ENCODE results near the gene ACADS. TPM values are rescaled to one million over a fixed set of nuclear protein-coding genes. Genes with fewer than 3 reads are reported as not detected.

Gene ACADS
- total RNA-seq, 1 experiment from 2014 or later: 11.0 TPM

DNA sequence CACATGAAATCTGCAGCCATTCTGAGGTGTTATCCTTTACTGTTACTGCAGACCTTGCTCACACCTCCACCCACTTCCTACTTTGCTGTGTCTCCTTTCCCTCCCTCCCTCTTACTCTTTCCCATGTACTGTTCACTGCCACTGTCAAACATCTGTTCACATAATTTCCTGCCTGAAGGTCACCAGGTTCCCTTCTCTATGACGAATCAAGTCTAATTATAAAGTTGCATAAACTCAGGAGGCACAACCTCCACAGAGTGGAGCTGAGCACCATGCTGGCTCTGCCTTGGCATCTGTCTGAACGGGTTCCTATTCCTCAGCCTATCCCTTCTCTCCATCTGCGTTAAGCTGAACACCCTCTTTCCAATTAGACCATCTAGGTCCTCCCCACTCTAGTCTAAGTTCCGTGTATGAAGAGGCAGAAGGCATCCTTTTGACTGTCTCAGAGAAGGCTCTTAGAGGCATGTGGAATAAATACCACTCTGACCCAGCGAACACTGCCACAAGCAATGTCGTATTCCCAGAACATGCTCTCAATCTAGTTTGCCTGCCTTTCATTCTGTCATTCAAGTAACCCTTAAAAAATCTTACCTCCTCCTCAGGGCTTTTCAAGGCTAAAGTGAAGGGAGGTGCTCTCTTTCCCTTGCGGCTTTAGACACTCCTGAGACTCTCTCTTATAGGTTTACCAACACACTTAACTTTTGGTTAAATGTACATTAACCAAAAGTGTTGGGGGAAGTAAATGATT, 48.7 kb downstream of the ACADS start:
- no peaks in the 10 kb centered on the region; the same call in 1 of the 2 replicates for H3K36me3 Mint-ChIP-seq
- CTCF ChIA-PET: no interaction called here
- ATAC-seq (no peak), DNase-seq (ENCODE audit: low spot score) (no peak)
- peaks cover 12% of the 10 kb centered on the region for H3K4me1 Mint-ChIP-seq
- TF ChIP-seq NFYB (CRISPR knock-in tag; conservative IDR thresholded peaks at IDR 0.05; ENCODE audit: low read depth): no peak
- TF ChIP-seq NFE2L1 (CRISPR knock-in tag; IDR thresholded peaks at IDR 0.05): no peak
- no peak for TF ChIP-seq NFATC4 (CRISPR knock-in tag; IDR thresholded peaks at IDR 0.05)
- TF ChIP-seq, protein P1, sequence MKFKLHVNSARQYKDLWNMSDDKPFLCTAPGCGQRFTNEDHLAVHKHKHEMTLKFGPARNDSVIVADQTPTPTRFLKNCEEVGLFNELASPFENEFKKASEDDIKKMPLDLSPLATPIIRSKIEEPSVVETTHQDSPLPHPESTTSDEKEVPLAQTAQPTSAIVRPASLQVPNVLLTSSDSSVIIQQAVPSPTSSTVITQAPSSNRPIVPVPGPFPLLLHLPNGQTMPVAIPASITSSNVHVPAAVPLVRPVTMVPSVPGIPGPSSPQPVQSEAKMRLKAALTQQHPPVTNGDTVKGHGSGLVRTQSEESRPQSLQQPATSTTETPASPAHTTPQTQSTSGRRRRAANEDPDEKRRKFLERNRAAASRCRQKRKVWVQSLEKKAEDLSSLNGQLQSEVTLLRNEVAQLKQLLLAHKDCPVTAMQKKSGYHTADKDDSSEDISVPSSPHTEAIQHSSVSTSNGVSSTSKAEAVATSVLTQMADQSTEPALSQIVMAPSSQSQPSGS (CRISPR knock-in tag; IDR thresholded peaks at IDR 0.05; ENCODE audit: borderline replicate concordance, low read depth): no peak
- TF ChIP-seq, protein P2, sequence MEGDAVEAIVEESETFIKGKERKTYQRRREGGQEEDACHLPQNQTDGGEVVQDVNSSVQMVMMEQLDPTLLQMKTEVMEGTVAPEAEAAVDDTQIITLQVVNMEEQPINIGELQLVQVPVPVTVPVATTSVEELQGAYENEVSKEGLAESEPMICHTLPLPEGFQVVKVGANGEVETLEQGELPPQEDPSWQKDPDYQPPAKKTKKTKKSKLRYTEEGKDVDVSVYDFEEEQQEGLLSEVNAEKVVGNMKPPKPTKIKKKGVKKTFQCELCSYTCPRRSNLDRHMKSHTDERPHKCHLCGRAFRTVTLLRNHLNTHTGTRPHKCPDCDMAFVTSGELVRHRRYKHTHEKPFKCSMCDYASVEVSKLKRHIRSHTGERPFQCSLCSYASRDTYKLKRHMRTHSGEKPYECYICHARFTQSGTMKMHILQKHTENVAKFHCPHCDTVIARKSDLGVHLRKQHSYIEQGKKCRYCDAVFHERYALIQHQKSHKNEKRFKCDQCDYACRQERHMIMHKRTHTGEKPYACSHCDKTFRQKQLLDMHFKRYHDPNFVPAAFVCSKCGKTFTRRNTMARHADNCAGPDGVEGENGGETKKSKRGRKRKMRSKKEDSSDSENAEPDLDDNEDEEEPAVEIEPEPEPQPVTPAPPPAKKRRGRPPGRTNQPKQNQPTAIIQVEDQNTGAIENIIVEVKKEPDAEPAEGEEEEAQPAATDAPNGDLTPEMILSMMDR (IDR thresholded peaks at IDR 0.05): no peak
- no peak for TF ChIP-seq ZNF416 (CRISPR knock-in tag; IDR thresholded peaks at IDR 0.05)
- TF ChIP-seq, protein P3, sequence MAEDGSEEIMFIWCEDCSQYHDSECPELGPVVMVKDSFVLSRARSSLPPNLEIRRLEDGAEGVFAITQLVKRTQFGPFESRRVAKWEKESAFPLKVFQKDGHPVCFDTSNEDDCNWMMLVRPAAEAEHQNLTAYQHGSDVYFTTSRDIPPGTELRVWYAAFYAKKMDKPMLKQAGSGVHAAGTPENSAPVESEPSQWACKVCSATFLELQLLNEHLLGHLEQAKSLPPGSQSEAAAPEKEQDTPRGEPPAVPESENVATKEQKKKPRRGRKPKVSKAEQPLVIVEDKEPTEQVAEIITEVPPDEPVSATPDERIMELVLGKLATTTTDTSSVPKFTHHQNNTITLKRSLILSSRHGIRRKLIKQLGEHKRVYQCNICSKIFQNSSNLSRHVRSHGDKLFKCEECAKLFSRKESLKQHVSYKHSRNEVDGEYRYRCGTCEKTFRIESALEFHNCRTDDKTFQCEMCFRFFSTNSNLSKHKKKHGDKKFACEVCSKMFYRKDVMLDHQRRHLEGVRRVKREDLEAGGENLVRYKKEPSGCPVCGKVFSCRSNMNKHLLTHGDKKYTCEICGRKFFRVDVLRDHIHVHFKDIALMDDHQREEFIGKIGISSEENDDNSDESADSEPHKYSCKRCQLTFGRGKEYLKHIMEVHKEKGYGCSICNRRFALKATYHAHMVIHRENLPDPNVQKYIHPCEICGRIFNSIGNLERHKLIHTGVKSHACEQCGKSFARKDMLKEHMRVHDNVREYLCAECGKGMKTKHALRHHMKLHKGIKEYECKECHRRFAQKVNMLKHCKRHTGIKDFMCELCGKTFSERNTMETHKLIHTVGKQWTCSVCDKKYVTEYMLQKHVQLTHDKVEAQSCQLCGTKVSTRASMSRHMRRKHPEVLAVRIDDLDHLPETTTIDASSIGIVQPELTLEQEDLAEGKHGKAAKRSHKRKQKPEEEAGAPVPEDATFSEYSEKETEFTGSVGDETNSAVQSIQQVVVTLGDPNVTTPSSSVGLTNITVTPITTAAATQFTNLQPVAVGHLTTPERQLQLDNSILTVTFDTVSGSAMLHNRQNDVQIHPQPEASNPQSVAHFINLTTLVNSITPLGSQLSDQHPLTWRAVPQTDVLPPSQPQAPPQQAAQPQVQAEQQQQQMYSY (CRISPR knock-in tag; IDR thresholded peaks at IDR 0.05): no peak
- no peak for TF ChIP-seq ZNF219 (CRISPR knock-in tag; IDR thresholded peaks at IDR 0.05; ENCODE audit: borderline replicate concordance)
- no peak for TF ChIP-seq JAZF1 (CRISPR knock-in tag; IDR thresholded peaks at IDR 0.05)
- TF ChIP-seq IRF2 (CRISPR knock-in tag; IDR thresholded peaks at IDR 0.05; ENCODE audit: borderline replicate concordance, low read depth): no peak
- no peak for TF ChIP-seq MXD4 (CRISPR knock-in tag; IDR thresholded peaks at IDR 0.05; ENCODE audit: borderline replicate concordance)
- no peak for TF ChIP-seq ZNF138 (CRISPR knock-in tag; conservative IDR thresholded peaks at IDR 0.05)
- no peak for TF ChIP-seq TEAD4 (CRISPR knock-in tag; IDR thresholded peaks at IDR 0.05)
- TF ChIP-seq, protein P4, sequence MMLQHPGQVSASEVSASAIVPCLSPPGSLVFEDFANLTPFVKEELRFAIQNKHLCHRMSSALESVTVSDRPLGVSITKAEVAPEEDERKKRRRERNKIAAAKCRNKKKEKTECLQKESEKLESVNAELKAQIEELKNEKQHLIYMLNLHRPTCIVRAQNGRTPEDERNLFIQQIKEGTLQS (CRISPR knock-in tag; conservative IDR thresholded peaks at IDR 0.05): no peak
- POLR2A ChIA-PET: no interaction called here
- no peaks in the 10 kb centered on the region for H3K27me3 Mint-ChIP-seq (ENCODE audit: low read depth)
- no peak overlapping the region for H3K4me3 Mint-ChIP-seq
- H3K9me3 Mint-ChIP-seq: no peaks in the 10 kb centered on the region
- H3K27ac Mint-ChIP-seq: peak overlapping the region; percentile 4

DNA sequence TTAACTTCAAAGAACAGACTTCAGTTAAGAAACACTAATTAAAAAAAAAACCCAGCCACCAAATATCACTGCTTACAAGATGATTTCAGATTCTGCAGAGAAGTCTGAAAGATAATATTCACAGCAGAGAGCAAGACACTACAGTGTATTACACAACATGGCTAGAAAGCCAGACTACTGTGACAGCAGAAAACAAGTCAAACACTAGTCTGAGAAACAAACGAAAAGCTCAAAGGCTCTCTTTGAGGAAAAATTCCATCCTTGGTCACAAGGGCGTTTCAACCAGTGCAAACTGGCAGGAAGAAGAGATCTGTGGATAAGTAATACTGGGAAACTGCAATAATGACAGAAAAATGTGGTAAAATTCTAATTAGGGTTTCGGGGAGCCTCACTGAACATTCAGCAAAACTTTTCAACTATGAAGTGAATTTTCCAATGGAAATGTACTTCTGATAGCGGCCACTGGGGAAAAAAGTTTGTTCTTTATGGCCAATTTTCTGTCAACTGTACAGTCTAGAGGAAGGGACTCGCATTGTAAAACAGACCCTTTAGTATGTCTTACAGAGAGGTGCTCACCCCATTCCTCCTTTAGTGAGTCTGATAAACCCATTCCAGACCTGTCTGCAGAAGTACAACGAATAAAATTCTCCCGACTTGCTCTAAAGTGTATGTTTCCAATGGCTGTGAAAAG, 50.4 kb downstream of the ACADS start:
- ChIA-PET POLR2A (no interaction called here), CTCF (interaction anchor here (2.1 kb wide), 1 partner anchor 196 kb away, joined by 11 read pairs; no protein-coding TSS in a partner anchor)
- DNase-seq (ENCODE audit: low spot score) (no peak), ATAC-seq (no peak)
- Mint-ChIP-seq H3K4me1 (peaks cover 12% of the 10 kb centered on the region), H3K9me3 (no peaks in the 10 kb centered on the region), H3K36me3 (no peaks in the 10 kb centered on the region; the same call in 1 of the 2 replicates), H3K27ac (peak overlapping the region; percentile 39; the same call in 1 of the 2 replicates), H3K27me3 (ENCODE audit: low read depth) (no peaks in the 10 kb centered on the region), H3K4me3 (no peak overlapping the region)
- TF ChIP-seq, protein P4 (CRISPR knock-in tag; conservative IDR thresholded peaks at IDR 0.05): no peak
- TF ChIP-seq OVOL2 (CRISPR knock-in tag; IDR thresholded peaks at IDR 0.05; ENCODE audit: borderline replicate concordance) (no peak), SOX15 (CRISPR knock-in tag; IDR thresholded peaks at IDR 0.05) (no peak), TCF7 (CRISPR knock-in tag; IDR thresholded peaks at IDR 0.05; ENCODE audit: low read depth) (no peak), HMGA2 (CRISPR knock-in tag; IDR thresholded peaks at IDR 0.05) (no peak), NR1H2 (CRISPR knock-in tag; IDR thresholded peaks at IDR 0.05) (no peak), MYBL2 (CRISPR knock-in tag; IDR thresholded peaks at IDR 0.05) (no peak), KAT7 (CRISPR knock-in tag; IDR thresholded peaks at IDR 0.05; ENCODE audit: borderline replicate concordance) (no peak), ZNF219 (CRISPR knock-in tag; IDR thresholded peaks at IDR 0.05; ENCODE audit: borderline replicate concordance) (no peak), ETV6 (CRISPR knock-in tag; IDR thresholded peaks at IDR 0.05) (no peak), CBFB (CRISPR knock-in tag; IDR thresholded peaks at IDR 0.05; ENCODE audit: low read depth) (no peak)
- TF ChIP-seq, protein P5, sequence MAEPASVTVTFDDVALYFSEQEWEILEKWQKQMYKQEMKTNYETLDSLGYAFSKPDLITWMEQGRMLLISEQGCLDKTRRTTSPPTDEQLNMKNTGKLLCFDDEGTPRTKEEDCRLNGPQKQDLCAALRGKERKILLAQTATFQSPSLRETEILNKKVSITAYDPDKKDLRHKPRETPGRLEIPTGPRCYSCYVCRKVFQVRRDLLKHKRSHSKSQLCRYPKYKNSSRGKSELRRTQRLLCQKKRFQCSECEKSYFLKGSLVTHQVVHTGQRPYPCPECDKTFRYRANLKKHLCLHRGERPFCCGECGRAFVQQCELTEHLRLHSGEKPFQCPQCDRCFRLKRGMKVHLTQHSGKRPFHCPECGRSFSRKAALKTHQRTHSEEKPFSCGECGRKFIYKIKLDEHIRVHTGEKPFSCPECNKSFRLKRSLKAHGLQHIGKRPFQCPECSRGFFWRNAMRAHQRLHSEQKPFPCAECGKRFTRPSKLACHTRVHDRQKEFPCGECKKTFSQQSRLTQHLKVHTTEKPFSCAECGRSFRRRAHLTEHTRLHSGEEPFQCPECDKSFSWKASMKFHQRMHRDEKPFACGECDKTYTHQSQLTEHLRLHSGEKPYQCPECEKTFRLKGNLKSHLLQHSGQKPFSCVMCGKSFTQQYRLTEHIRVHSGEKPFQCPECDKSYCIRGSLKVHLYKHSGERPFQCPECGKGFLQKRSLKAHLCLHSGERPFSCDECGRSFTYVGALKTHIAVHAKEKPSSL (CRISPR knock-in tag; conservative IDR thresholded peaks at IDR 0.05): no peak
- TF ChIP-seq, protein P6, sequence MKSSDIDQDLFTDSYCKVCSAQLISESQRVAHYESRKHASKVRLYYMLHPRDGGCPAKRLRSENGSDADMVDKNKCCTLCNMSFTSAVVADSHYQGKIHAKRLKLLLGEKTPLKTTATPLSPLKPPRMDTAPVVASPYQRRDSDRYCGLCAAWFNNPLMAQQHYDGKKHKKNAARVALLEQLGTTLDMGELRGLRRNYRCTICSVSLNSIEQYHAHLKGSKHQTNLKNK (CRISPR knock-in tag; IDR thresholded peaks at IDR 0.05): no peak

Data from WTC11 (cell line).